ENCODE measurements around the gene TEX22.

Gene TEX22

DNA sequence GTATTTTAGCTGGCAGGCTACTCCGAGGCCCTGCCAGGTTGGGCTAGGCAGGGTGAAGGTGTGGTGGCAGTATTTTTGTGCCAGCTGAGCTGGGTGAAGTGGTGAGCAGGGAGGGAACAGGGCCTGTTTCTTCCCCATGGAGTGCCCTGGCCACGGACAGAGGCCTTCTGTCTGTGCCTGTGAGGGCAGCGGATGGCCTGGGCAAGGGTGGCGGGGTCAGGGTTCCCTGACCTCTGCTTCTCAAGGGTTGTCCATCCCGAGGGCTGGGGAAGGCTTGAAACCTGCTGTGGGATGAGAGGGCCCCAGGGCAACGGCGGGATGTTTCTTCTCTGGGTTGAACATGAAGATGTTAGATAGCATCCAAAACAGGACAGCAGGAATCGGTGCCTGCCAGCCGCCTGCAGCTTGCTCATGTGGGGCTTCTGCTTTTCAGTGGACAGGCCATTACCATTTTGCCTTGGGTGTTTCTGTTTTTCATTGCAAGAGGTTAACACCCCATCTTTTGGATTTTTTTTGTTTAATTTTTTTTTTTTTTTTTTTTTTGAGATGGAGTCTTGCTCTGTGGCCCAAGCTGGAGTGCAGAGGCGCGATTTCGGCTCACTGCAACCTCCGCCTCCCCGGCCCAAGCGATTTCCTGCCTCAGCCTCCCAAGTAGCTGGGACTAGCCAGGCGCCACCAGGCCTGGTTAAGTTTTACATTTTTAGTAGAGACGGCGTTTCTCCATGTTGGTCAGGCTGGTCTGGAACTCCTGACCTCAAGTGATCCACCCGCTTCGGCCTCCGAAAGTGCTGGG lies 24.6 kb downstream of the TEX22 start:
- DNase-seq = no peak

DNA sequence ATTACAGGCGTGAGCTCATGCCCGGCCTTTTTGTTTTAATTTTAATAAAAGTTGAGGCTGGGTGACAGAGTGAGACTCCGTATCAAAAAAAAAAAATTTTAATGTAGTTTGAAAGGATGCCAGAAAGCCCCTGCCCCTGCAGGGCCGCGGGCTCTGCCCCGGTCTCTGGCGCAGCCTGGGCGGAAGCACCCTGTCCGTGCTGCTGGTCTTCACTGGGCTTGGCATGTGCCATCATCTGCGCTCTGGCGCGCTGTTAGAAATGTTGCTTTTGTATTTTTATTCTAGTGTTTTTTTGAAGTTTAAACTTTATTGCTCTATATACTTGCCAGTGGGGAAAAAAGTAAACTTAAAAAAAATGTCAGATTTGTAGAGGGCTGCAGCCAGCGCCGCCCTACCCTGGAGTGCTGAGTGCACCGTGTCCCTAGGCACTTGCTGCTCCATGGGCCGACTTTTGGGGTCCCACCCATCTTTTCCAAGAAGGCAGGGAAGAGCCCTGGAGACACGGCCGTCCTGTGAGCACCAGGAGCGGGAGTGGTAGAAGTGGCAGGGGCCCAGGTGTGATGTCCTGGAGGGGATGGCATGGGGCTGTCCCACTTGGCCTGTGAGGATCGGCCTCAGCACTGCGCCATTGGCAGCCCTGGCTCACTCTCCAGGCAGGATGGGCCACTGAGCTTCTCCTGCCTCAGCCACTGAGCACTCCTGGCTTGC lies 25.3 kb downstream of the TEX22 start:
- DNase-seq = no peak

DNA sequence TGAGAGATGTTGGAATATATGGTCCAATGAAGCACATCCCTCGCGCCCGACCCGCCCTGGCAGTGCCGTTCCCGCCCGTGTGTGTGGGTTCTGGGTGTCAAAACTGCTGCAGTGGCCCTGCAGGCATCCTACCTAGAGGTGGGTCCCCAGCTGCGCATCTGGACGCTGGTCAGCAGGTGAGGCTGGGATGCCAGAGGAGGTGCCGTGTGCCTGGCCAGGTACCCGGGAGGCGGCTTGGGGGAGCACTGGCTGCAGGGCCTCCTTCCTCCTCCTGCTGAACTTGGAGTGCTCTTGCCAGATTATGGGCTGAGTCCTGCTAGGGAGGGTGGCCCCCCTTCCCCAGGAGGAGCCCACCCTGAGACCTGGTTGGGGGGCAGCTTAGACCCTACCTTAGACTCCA lies 26.5 kb downstream of the TEX22 start:
- DNase-seq = no peak

DNA sequence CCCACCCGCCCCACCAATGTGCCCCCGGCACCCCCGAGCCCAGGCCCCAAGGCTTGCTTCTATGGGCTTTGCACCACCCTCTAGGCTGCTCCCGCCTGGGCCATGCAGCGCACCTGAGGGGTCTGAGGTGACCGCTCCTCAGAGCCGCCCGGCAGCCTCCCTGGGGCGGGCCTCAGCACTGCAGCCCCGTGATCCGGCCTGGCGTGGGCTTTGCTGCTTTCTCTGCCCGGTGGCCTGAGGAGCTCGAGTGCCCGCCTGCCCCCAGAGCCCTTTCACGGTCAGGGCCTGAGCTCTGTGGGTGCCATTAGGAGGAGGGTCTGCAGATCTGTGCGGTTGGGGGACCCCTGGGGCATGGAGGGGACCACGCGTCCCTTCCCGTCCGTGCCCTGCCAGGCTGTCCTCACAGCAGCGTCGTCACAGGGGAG lies 27.5 kb downstream of the TEX22 start:
- no peak for DNase-seq

DNA sequence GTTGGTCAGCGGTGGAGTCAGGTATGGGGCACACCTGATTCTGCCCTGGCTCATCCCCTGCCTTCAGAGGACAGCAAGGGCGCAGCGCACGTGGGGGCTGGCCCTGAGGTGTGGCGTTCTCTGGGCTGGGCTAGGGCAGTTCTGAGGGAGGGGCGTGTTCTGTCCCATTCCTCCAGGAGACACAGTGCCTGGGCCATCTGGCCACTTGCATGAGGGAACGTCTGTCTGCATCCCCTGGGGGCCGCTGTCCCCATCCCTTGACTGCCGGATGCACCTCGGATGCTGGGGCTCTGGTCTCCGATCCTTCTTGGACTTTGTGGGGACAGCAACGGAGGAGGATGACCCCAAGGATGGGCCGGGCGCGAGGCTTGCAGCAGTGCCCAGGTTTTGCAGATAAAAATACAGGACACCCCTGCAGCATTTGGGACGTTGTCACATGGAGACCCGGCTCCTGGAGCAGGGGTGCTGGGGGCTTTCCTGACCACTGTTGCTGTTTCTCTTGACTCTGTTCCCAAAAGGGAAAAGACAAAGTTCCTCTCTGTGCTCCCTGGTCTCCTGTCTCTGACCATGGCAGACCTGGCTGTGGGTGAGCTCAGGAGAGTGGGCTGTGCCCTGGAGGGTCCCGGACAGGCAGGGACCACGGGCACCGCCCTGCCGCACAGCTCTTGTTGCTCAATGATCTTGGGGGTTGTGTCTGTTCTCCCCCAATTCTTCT lies 28.2 kb downstream of the TEX22 start:
- DNase-seq = no peak

DNA sequence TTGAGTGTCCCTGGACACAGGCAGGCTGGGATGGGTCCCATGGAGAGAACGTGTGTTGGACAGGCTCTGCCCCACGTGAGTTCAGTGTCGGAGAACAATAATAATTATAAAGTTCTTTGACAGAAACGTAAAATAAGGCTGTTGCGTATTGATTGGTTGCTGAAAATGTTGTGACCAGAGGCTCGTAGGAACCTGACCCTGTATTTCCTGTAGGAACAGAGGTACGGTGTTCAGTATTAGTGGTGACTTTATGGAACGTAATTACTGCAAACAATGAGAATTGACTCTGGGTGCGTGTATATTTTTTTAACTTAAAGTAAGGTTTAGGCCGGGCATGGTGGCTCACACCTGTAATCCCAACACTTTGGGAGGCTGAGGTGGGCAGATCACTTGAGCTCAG lies 29.1 kb downstream of the TEX22 start:
- no peak for DNase-seq

DNA sequence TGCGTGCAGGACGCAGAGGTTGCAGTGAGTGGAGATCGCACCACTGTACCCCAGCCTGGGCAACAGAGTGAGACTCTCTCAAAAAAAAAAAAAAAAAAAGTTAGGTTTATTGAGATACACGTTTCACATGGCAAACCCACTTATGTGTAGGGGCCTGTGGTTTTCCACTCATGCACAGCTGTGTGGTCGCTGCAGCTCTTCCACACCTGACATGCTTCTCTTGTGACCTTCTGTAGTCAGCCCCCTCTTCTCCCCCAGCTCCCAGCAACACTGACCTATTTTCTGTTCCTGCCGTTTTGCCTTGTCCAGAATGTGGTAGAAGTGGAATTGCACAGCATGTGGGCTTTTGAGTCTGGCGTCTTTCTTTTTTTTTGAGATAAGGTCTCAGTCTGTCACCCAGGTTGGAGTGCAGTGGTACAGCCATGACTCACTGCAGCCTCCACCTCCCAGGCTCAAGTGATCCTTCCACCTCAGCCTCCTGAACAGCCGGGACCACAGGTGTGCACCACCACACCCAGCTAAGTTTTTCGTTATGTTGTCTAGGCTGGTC lies 29.7 kb downstream of the TEX22 start:
- DNase-seq = no peak

DNA sequence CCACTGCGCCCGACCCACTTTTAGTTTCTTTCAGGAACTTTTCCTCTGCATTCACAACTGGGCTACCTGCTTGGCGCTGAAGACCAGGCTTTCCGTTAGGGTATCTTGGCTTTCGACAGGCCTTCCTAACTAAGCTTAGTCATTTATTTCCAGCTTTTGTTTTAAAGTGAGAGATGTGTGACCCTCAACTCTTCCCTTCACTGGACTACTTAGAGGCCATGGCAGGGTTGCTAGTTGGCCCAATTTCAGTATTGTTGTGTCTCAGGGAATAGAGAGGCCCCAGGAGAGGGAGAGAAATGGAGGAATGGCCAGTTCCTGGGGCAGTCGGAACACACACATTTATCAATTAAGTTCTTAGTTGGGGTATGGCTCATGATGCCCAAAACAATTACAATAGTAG lies 31.7 kb downstream of the TEX22 start:
- DNase-seq = no peak

DNA sequence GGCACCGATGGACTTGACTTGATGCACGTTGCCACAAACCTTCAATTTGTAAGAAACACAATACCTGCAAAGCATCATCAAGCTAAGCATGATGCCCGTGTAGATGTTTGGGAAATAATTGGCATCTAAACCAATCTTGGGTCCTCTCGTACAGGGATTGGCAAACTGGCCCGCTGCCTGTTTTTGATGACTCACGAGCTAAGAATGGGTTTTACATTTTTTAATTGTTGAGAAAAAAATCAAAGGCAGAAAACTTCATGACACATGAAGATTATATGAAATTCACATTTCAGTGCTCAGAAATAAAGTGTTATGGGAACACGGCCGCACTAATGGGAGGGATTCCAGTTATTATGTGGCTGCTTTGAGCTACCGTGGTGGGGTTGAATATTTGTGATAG lies 32.2 kb downstream of the TEX22 start:
- no peak for DNase-seq

DNA sequence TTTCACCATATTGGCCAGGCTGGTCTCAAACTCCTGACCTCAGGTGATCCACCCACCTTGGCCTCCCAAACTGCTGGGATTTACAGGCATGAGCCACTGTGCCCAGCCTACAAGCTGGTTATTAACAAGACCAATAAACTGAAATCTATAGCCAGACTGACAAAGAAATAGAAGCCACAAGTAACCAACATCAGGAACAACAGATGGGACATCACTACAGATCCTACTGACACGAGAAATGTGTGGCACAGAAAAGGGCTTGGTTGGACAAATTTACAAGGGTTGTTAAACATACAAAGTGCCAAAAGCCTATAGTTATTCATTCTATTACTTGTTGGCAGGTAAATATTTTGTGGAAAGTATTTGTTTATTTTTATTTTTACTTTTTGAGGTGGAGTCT lies 32.9 kb downstream of the TEX22 start:
- DNase-seq = no peak

DNA sequence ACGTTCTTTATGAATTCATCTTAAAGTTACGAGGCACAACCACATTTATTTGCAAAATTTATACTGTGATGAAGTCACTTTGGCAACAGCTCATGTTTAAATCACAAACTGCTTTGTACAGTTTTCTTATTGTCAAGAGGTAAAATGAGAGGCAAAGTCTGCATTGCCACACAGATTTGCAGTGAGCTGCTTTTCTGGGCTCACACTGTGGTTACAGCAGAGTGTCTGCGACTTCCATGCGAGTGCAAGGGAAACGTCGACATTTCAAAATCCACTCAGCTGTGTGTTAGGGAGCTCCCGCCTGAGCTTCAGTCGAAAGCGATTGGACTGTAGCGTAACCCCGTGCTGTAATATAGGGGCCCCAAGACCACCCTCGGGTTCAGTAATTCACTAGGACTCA lies 34.3 kb downstream of the TEX22 start:
- DNase-seq = no peak

DNA sequence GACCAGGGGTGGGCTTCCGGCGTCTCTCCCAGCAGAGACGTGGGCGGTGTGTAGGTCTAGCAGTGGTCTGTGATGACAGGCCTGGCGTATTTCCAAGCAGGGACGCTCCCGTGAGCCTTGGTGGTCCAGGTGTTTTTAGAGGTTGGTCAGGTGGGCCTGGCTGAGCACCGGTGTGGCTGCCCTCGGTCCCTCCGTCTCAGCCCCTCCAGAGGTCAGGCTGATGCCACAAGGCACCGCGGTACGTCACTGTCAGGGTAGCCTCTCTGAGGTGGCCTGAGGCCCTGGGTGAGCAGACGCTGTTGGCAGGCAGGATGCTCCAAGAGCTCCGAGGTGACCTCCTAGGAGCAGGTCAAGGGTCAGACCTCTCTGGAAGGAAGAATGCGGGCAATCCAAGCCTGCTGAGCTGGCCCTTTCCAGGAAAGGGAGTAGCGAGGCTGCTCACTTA lies 34.8 kb downstream of the TEX22 start:
- DNase-seq = no peak

DNA sequence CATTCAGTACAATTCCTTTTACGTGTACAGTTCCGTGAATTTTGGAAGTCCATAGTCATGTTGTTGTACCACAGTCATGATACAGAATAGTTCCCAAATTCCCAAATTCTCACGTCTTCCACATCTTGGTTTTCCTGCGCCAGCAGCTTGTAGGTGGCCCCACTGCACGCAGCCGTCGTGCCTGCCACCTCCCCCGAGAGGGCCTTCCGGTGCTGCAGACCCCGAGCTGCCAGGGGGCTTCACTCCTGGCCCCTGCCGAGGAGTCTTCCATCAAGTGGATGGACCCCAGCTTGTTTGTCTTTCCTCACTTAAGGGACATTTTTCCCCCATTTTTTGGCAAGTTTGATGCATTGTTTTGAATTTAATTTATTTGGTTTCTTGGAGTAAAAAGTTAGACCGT lies 38.1 kb downstream of the TEX22 start:
- DNase-seq = no peak

DNA sequence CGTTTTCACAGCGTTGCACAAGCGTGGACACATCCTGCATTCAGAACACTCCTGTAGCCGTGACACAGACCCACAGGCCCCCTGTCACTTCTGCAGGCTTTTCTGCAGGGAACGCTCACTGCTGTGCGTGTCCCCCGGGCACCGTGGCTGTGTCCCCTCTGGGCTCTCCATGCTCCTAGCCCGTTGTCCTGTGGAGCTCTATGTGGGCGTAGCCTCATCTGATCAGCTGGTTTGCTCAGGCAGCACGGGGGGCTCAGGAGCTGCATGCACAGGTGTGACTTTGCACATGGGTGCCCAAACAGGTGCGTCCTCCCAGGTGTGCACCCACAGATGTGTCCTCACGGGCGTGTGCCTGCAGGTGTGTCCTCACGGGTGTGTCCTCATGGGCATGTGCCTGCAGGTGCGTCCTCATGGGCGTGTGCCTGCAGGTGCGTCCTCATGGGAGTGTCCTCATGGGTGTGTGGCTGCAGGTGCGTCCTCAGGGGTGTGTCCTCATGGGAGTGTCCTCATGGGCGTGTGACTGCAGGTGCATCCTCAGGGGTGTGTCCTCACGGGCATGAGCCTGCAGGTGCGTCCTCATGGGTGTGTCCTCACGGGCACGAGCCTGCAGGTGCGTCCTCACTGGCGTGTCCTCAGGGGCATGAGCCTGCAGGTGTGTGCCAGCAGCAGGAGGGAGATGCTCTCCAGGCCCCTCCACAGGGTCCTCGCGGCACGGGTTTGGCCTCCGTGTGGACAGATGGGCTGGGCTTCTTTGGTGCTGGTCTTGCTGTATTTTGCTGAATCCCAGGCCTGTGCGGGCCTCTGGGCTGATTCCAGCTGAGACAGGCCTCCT lies 38.8 kb downstream of the TEX22 start:
- no peak for DNase-seq

DNA sequence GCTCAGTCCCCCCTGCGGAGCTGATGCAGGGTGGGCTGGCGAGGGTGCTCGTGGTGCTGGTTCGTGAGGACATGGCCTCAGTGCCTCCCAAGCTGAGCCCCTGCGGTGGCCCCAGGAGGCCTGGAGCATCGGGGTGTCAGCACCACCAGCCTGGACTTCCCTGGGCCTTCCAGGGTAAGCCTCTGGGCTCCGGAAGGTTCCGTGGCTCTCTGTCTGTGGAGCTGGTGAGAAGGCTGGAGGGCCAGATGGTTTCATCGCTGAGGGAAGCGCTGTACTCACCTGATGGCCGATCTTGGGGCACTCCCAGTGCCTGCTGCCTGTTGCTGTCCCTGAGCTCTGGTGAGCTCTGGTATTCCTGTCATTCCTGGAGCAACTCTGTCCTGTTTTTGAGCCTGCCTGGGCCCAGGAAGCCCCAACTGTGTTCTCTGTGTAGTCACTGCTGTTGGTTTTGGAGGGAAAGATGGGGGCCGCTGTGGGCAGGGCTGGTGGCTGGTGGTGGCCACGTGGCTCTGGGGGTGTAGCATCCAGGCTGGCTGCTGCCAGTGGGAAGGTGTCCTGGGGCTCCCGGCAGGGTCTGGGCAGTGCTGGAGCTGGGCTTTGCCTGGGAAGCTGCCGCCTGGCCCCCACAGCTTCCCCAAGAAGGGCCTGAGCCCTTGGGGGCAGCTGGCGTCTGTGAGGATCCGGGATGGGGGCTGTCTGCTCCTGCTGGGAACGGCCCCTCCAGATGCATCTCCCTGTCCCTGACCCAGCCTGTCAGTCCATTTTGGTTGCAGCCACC lies 39.6 kb downstream of the TEX22 start:
- DNase-seq = no peak

DNA sequence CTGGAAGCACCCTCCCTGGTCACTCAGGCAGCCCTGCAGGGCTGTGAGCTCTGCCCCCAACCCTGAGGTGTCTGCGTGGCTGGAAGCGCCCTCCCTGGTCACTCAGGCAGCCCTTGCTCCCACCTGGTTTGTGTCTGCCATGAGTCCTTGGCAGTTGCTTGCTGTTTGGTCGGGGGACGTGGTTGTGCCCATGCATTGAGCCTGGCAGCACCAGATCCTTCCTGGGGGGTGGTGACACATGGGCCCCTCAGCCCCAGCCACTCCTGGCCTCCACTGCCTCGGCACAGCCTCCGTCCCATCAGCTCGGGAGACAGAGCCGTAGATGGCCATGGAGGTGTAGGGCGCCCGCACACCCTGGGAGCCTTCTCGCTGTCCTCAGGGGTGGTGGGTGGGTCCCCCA lies 40.8 kb downstream of the TEX22 start:
- DNase-seq = no peak

DNA sequence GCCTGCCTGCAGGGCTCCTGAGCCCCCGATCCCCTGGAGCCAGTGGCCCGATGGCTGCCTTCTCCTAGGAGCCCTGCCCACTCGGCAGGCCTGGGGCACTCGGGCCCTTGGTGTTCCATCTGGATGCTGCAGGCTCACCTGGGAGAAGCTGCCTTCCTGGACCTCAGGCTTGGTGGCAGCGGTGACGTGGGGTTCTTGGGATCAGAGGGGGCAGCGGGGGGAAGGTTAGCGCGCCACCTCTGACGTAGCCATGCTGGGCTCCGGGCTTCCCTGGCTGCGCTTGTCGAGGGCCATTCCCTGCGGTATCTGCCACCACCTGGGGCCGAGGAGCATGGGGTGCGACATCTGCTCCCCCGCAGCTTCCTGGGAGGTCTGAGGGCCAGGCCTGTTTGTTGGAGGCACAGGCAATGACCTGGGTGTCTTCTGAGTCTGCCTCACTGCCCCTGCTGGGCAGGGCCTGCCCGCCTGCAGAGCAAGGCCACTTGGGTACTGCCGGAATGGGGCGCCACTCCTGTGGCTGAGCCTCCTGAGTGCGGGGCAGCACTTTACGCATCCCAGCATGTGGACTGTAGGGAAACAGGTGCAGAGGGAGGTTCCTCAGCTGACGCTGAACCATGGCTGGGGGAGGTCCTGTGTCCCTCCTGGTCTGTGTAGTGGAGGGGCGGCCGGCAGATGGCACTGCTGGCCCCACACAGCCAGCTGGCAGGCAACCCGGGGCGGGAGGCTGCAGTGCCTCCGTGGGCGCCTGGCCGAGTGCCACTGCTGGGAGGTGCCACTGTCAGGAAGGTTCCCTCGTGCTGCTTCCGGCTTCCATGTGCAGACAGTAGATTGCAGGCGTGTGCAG lies 41.6 kb downstream of the TEX22 start:
- DNase-seq = no peak

DNA sequence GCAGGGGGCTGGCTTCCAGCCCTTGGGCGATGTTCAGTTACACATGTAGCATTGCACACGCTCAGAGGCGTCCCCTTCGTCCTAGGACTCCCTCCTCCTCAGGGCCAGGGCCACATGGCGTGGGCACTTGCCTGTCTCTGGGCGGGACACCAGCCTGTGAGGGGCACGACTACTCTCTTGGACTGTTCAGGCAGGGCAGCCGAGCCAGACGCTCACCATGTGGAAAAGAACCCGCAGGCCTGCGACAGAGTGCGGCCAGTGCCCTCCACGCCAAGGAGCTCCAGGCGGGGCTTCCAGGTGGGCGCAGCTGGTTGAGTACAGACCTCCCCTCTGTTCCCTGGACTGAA lies 42.2 kb downstream of the TEX22 start:
- no peak for DNase-seq

DNA sequence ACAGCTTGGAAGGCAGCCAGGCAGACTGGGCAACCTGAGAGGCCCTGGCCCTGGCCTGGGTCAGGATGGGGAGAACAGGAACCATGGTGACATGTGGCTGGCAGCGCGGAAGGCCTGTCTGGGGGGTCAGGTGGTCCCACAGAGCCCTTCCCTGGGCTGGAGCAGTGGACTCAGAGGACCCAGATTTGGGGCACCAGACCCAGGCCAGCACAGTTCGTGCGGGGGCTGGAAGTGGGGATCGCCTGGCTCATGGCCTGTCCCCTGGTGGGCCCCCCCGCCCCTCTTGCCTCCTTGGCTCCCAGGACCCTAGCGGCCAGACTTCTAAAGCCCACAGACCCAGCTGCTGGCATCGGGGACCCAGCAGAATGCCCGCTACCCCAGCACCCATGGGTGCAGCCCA lies 42.7 kb downstream of the TEX22 start:
- no peak for DNase-seq

DNA sequence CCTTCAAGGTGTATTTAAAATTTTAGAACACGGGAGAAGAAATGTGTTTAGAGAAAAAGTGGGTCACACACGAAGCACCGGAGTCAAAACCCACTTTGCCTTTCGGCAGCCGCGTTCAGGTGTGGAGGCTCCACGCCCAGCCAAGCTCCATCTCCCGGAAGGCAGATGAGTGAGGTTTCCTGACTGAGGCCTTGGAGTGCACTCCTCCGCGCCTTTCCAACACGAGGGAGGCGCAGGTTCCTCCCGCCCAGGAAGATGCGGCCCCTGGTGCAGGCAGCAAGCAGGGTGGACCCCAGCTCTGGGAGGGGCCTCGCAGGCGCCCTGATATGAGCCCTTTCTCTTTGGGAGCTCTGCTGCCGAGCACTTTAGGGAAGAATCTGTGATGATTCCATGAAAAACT lies 43.8 kb downstream of the TEX22 start:
- no peak for DNase-seq

DNA sequence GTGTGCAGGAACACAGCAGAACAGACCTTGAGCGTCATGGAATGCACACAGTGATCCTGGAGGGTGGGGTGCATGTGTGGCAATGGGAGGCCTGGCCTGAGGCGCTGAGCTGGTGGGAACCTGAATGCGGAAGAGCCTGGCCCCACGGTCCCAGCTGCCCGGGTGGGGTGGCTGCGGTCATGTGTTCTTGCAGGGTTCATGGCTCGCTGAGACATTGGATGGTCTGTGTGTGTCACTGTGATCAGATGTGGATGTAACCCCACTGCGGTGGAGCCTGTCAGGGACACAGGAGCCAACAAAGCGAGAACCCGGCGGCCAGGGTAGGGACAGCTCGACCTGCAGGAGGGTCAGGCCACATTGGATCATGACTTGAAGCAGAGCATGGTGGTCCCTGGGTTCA lies 44.5 kb downstream of the TEX22 start:
- DNase-seq = no peak
